Measurements from ENCODE around the gene PRDM10.
"Not testable (repeated sequence)": the region's sequence is repeated elsewhere in the genome, so short reads cannot be mapped to it uniquely, and the experiment has no call there.

The PRDM10 gene, protein sequence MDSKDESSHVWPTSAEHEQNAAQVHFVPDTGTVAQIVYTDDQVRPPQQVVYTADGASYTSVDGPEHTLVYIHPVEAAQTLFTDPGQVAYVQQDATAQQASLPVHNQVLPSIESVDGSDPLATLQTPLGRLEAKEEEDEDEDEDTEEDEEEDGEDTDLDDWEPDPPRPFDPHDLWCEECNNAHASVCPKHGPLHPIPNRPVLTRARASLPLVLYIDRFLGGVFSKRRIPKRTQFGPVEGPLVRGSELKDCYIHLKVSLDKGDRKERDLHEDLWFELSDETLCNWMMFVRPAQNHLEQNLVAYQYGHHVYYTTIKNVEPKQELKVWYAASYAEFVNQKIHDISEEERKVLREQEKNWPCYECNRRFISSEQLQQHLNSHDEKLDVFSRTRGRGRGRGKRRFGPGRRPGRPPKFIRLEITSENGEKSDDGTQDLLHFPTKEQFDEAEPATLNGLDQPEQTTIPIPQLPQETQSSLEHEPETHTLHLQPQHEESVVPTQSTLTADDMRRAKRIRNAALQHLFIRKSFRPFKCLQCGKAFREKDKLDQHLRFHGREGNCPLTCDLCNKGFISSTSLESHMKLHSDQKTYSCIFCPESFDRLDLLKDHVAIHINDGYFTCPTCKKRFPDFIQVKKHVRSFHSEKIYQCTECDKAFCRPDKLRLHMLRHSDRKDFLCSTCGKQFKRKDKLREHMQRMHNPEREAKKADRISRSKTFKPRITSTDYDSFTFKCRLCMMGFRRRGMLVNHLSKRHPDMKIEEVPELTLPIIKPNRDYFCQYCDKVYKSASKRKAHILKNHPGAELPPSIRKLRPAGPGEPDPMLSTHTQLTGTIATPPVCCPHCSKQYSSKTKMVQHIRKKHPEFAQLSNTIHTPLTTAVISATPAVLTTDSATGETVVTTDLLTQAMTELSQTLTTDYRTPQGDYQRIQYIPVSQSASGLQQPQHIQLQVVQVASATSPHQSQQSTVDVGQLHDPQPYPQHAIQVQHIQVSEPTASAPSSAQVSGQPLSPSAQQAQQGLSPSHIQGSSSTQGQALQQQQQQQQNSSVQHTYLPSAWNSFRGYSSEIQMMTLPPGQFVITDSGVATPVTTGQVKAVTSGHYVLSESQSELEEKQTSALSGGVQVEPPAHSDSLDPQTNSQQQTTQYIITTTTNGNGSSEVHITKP

DNA sequence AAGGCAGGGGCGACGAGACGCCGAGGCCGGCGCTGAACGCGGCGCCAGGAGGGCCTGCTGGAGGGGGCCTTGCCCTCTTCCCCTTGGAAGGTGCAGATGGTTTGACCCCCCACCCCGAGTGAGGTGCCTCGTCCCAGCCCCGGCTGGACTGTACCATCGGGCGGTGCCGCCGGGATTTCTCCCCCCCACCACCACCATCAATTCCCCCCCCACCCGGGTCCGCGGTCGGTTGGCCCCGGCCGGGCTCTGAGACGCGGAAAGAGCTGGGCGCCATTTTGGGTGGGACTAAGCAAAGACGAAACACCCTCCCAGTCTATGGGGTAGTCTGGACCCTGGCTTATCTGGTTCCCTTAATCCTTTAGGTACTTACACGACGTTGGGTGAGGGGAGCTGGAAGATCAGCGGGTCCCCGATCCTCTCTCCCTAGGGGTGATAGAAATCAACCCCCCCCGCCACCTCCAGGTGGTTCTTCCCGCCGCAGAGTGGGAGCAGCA is at the start of gene PRDM10:
TSS of gene PRDM10 (minus strand) at position 484 of the 494 bp plus-strand sequence. CDS start 41,871 bp downstream, outside the sequence.
- peak; percentile 98 for DNase-seq

- no peak for DNase-seq
Measured at GRCh38 chr11:130051082-130051481, 48.4 kb upstream of the PRDM10 start.

GRCh38 chr11:130050257-130050656 is 47.6 kb upstream of the PRDM10 start:
- no peak for DNase-seq

GRCh38 chr11:130049328-130049771 is 46.7 kb upstream of the PRDM10 start:
- DNase-seq, result no peak

GRCh38 chr11:130047141-130047540 is 44.5 kb upstream of the PRDM10 start:
- DNase-seq, result no peak

DNA sequence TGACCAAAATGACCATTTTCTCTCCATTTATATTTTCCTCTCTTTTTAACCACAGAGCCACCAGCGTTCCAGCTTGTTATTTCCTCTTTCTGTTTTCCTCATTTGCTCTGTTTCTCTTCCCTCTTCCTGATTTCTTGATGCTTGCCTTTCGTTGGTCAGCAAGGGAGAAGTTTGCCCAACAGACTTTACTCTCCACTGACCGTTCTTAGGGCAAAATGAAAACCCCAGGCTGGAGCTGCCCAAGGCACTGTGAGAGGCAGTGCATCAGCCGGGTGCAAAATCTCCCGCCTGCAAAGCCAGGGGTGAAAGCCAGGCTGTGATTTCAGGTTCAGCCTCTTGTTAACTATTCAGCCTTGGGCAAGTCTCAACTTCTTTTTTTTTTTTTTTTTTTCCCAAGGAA is 40.9 kb upstream of the PRDM10 start:
- DNase-seq, result no peak

DNA sequence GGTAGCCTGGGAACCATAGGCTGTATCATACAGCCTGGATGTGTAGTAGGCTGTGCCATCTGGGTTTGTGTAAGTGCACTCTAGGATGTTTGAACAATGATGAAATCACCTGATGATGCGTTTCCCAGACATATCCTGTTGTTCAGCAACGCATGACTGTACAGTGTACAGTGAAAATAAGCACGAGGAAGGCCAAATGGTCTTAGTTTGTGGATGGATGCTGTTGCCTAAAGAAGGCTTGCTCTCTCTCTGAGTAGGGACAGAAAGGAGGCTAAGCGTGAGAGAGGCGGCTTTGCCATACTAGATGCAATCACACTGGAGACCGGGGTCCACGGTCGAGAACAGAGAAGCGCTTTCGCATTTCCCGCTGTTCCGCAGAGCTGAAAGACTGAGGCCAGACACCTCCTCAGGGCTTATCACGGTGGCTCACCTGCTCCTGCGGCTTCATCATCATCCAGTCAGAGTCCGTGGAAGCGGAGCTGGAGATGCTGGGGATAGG is 39.5 kb upstream of the PRDM10 start:
- DNase-seq, result no peak

- DNase-seq, result no peak
Measured at GRCh38 chr11:130040281-130040940, 37.8 kb upstream of the PRDM10 start.

DNA sequence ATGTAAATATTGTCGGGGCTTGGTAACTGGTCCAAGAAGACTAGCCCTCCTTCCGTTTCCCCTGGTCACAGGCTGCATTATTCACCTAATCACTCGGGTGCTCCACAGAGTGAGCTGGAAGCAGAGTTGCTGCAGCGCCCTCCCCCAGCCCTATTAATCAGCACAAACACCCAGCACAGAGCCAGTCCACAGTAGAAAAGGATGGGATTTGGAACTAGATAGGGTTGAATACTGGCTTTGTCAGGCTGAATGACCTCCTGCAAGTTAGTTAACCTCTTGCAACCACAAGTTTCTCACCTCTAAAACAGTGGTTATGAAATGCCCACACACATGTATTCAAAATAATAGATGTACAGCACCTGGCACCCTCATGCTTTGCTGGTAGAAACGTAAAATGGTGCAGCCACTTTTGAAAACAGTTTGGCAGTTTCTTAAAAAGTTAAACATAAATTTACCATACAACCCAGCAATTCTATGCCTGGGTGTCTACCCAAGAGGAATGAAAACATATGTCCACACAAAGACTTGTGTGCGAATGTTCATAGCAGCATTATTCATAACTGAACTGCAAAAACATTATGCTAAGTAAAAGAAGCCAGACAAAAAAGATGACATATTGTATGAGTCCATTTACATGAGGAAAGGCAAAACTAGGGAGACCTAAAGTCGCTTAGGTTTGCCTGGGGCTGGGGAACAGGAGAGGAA is 35.4 kb upstream of the PRDM10 start:
- DNase-seq, result no peak

- DNase-seq, result no peak
Measured at GRCh38 chr11:130037058-130037457, 34.4 kb upstream of the PRDM10 start.

DNA sequence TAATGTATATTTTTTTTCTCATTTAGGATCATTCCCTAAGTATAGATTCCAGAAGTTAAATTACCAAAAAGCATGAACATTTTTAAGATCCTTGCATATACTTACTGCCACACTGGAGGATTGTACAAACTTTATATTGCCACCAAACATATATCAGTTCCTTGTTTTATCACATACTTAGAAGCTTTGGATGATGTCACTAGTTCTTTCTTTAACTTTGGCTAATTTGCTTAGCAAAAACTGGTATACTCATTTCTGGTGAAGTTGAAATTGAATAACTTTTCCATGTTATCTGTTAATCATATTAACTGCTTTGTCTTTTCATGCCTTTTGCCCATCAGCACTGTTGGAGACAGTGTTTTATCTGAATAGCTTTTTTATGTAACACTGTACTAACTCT is 31.6 kb upstream of the PRDM10 start:
- DNase-seq, result no peak

DNA sequence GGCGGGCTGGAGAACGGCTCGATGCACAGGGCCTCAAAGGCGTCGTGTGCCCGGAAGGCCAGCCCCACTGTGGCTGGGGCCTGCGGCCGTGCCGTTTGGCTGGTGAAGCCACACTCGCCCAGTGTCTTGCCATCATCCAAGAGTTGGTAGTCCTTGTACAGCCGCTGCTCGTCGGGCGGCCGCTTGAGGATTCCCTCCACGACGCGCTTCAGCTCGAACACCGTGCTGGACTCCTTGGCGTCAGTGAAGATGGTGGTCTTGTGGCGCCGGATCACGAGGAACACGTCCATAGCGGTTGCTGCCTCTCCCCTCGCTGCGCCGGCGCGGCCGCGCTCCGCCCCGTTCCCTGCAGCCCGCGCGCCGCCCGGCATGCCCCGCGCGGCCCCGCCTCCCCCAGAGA is 30.3 kb upstream of the PRDM10 start:
- no peak for DNase-seq

DNA sequence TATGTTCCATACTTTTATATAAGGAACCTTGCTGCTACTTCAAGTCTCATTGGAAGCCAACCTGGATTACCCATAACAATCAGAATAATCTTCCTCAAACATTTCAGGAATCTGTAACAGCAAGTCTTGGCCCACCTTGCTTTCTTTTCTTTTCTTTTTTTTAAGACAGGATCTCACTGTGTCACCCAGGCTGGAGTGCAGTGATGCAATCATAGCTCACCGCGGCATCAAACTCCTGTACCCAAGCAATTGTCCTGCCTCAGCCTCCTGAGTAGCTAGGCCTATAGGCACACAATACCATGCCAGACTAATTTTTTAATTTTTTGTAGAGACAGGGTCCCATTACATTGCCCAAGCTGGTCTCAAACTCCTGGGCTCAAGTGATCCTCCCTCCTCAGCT is 29.3 kb upstream of the PRDM10 start:
- DNase-seq, result no peak

DNA sequence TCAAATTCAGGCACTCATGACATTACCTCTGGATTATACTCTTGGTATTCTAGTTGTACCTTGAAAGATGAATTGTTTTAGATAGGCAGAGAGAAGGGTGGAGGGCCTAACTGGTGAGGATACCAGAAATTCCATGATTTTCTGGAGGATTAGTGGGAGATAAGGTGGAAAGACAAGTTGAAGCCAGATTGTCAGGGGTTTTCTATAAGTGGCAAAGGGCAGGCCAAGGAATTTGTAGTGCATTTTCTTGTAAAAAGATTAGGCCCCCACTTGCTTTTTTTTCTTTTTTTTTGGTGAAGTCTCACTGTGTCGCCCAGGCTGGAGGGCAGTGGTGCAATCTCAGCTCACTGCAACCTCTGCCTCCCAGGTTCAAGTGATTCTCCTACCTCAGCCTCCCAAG is 28.4 kb upstream of the PRDM10 start:
- DNase-seq, result no peak

GRCh38 chr11:130029137-130029536 is 26.5 kb upstream of the PRDM10 start:
- DNase-seq, result no peak

- no peak for DNase-seq
Measured at GRCh38 chr11:130025371-130025770, 22.7 kb upstream of the PRDM10 start.

- DNase-seq, result no peak
Measured at GRCh38 chr11:130024361-130024760, 21.7 kb upstream of the PRDM10 start.

DNA sequence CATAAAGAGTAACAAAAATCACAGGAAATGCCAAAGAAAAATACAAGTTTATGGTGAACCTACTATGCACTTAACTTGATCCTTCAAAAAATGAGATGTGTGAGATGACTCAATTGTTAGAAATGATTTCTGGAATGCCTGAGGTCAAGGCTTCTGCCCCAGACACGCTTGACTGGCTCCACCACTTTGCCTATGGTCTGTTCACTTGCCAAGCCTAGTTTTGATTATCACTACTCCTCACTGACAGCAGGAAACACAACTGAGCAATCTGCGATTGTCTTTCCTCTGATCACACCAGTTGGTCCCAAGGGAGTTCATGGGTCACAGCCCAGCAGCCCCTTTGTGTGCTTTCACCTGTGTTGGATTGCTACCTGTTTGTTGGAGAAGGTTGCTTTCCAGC is 20.6 kb upstream of the PRDM10 start:
- DNase-seq, result no peak

- DNase-seq, result no peak
Measured at GRCh38 chr11:130022799-130023198, 20.2 kb upstream of the PRDM10 start.

DNA sequence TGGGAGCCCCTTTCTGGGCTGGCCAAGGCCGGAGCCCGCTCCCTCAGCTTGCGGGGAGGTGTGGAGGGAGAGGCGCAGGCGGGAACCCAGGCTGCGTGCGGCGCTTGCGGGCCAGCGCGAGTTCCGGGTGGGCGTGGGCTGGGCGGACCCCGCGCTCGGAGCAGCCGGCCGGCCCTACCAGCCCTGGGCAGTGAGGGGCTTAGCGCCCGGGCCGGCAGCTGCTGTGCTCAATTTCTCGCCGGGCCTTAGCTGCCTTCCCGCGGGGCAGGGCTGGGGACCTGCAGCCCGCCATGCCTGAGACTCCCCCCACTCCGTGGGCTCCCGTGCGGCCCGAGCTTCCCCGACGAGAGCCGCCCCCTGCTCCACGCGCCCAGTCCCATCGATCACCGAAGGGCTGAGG is 19.0 kb upstream of the PRDM10 start:
- not testable (repeated sequence) for DNase-seq

DNA sequence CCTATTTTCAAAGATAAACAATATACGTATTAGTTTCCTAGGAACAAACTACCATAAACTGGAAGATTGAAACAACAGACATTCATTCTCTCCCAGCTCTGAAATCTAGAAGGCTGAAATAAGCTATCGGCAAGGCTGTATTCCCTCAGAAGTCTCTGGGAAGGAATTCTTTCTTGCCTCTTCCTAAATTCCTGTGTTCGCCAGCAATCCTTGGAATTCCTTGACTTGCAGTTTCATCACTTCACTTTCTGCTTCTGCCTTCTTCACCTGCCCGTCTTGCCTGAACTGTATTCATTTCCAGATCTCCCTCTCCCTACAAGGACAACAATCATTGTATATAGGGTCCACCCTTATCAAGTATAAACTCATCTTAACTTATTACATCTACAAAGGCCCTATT is 17.7 kb upstream of the PRDM10 start:
- no peak for DNase-seq

- not testable (repeated sequence) for DNase-seq
Measured at GRCh38 chr11:130015846-130016245, 13.2 kb upstream of the PRDM10 start.

All from NCI-H1417 treated with DMSO at 0.1 percent for 48 hours (cell line).